Measurements from ENCODE around the gene NOP58. TPM values are rescaled to one million over a fixed set of nuclear protein-coding genes. Genes with fewer than 3 reads are reported as not detected.

NOP58 gene
- total and polyA plus RNA-seq, 10 donors: 57.2 to 123 (median 76.2) TPM

DNA sequence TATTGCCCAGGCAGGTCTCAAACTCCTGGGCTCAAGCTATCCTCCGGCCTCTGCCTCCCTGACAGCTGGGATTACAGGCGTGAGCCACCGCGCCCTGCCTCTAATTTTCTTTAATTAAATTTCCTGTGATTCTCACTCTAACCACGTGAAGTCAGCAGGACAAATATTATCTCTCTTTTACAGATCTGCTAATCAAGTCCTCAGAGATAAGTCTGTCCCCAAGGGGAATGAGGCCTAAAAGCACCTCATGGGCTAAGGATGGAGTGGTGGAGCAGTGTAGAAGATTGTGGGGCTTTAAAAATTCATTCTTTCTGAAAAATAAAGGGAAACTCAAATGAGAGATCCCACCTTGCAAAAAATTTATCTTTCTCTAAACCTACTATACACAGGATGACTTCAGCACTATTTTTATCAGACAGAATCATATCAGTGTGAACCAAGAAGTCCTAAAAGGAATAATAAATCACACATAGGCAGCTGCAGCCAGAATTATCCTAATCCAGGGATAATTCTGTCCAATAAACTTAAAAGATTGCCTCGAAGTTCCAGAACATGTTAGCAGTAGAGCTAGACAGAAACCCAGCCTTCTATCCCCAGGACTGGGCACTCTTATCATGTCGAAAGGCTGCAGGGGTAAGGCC is 72.3 kb downstream of the NOP58 start:
- intact Hi-C loops (cut with DNase I; ENCODE audit: low total_unique reads): no loop called here
- H3K9me3 ChIP-seq: no peaks in the 10 kb centered on the region
- H3K27me3 ChIP-seq (replicated peaks in 1 of 7): no peaks in the 10 kb centered on the region
- no peak for DNase-seq
- 82 to 87% (median 84%) methylated on average over 7 of the region's 7 CpGs for WGBS, 5 donors
- H3K4me1 ChIP-seq: peaks cover 0 to 7% (median 0%) of the 10 kb centered on the region in 6 donors
- TF ChIP-seq POLR2AphosphoS5 (IDR thresholded peaks at IDR 0.05): no peak
- TF ChIP-seq, protein P1, sequence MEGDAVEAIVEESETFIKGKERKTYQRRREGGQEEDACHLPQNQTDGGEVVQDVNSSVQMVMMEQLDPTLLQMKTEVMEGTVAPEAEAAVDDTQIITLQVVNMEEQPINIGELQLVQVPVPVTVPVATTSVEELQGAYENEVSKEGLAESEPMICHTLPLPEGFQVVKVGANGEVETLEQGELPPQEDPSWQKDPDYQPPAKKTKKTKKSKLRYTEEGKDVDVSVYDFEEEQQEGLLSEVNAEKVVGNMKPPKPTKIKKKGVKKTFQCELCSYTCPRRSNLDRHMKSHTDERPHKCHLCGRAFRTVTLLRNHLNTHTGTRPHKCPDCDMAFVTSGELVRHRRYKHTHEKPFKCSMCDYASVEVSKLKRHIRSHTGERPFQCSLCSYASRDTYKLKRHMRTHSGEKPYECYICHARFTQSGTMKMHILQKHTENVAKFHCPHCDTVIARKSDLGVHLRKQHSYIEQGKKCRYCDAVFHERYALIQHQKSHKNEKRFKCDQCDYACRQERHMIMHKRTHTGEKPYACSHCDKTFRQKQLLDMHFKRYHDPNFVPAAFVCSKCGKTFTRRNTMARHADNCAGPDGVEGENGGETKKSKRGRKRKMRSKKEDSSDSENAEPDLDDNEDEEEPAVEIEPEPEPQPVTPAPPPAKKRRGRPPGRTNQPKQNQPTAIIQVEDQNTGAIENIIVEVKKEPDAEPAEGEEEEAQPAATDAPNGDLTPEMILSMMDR (IDR thresholded peaks at IDR 0.05 in 8 of 11, conservative IDR thresholded peaks at IDR 0.05 in 3 of 11): no peak
- no peak overlapping the region for H3K4me3 ChIP-seq
- no peak overlapping the region for H3K27ac ChIP-seq
- no peaks in the 10 kb centered on the region for H3K36me3 ChIP-seq

DNA sequence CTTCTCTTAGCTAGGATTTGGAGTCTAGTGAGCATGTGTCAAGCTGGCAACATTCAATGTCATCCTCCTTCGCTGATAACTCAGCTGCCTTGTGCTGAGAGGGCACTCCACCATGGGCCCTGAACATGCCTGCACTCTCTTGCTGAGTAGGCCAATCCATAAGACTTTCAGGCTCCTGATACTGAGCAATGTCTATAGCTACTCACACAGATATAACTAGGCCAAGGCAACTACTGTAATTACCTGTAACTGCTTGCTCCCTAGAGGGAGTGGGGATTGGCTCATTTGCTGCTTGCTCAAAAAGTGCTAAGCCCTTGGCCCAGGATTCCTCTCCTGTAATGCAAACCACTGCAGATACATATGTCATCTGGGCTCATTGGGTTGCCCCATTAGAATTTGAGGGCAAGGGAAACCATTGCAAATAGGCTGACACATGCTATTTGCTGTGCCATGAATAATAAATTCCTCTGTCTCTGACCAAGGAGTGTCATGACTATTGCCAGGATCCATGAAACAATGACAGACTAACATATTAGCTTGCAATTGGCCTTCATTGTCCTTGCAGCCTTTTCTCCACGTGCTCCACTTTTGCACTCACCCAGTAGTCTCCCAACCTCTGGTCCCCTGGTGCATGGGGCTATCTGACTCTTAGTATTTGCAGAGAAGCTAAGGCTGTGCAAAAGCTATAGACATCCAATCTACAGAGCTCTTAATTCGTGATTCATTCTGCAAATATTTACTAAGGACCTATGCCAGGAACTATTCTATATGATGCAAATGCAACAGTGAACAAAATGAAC is 73.7 kb downstream of the NOP58 start:
- H3K27me3 ChIP-seq (replicated peaks in 1 of 7): no peaks in the 10 kb centered on the region
- no peaks in the 10 kb centered on the region for H3K36me3 ChIP-seq
- 76 to 95% (median 89%) methylated on average over 3 of the region's 3 CpGs for WGBS, 5 donors
- no peak for DNase-seq
- TF ChIP-seq POLR2A (IDR thresholded peaks at IDR 0.05) (no peak), POLR2AphosphoS5 (IDR thresholded peaks at IDR 0.05) (no peak)
- TF ChIP-seq, protein P1 (IDR thresholded peaks at IDR 0.05 in 8 of 11, conservative IDR thresholded peaks at IDR 0.05 in 3 of 11): no peak
- H3K4me3 ChIP-seq: no peak overlapping the region
- intact Hi-C loops (cut with DNase I; ENCODE audit: low total_unique reads): no loop called here
- peaks cover 0 to 7% (median 0%) of the 10 kb centered on the region in 6 donors for H3K4me1 ChIP-seq
- H3K9me3 ChIP-seq: no peaks in the 10 kb centered on the region
- H3K27ac ChIP-seq: no peak overlapping the region

DNA sequence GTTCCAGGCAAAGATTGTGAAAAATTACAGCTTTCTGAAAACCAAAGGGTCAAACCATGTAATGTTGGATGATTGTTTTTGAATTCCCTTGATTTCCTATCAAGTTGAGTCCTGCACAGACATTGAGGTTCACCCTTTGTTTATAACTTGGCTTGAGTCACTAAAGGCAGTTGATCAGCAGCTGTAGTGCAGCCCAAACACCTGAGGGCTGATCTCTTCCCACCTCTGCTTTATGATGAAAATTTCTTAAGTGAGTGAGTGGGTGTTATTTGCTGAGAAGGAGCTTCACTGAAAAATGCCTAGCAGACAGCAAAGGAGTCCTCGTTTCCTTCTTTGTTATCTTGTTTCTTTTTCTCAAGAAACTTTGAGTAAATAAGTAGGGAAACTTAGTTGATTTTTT is 78.6 kb downstream of the NOP58 start:
- intact Hi-C loops (cut with DNase I; ENCODE audit: low total_unique reads): no loop called here
- no peak for TF ChIP-seq POLR2A (IDR thresholded peaks at IDR 0.05)
- TF ChIP-seq, protein P1 (IDR thresholded peaks at IDR 0.05 in 8 of 11, conservative IDR thresholded peaks at IDR 0.05 in 3 of 11): no peak
- TF ChIP-seq POLR2AphosphoS5 (IDR thresholded peaks at IDR 0.05): no peak

DNA sequence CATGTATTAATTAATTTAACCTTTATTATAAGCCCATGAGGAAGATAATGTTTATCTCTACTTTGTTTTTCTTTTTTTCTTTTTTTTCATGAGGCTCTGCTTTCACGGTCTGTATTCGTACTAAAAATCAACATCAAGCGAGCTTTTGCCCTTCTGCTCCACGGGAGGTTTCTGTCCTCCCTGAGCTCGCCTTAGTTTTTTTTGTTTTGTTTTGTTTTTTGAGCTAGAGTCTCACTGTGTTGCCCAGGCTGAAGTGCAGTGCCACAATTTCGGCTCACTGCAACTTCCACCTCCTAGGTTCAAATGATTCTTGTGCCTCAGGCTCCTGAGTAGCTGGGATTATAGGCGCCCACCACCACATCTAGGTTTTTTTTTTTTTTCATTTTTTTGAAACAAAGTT is 80.6 kb downstream of the NOP58 start:
- 91 to 97% (median 95%) methylated on average over 7 of the region's 7 CpGs for WGBS, 5 donors
- DNase-seq: no peak
- Histone ChIP-seq H3K27ac (no peak overlapping the region), H3K9me3 (no peaks in the 10 kb centered on the region), H3K27me3 (replicated peaks in 1 of 7) (no peaks in the 10 kb centered on the region), H3K36me3 (no peaks in the 10 kb centered on the region), H3K4me3 (no peak overlapping the region), H3K4me1 (no peaks in the 10 kb centered on the region)
- intact Hi-C loops (cut with DNase I; ENCODE audit: low total_unique reads): no loop called here
- TF ChIP-seq, protein P1 (IDR thresholded peaks at IDR 0.05 in 8 of 11, conservative IDR thresholded peaks at IDR 0.05 in 3 of 11): no peak
- TF ChIP-seq POLR2AphosphoS5 (IDR thresholded peaks at IDR 0.05) (no peak), POLR2A (IDR thresholded peaks at IDR 0.05) (no peak)

More for the DNA sequence above, 78.6 kb downstream of the NOP58 start:
- no peak overlapping the region for H3K27ac ChIP-seq
- DNase-seq: no peak
- no peaks in the 10 kb centered on the region for H3K36me3 ChIP-seq
- no peaks in the 10 kb centered on the region for H3K27me3 ChIP-seq (replicated peaks in 1 of 7)
- H3K4me1 ChIP-seq: no peaks in the 10 kb centered on the region
- H3K4me3 ChIP-seq: no peak overlapping the region
- H3K9me3 ChIP-seq: no peaks in the 10 kb centered on the region
- 73 to 89% (median 80%) methylated on average over 1 of the region's 1 CpG for WGBS, 5 donors

Measured in spleen (tissue), 11 donors.